ENCODE data around the gene PCDHGA1. TPM values are rescaled to one million over a fixed set of nuclear protein-coding genes. Genes with fewer than 3 reads are reported as not detected.
A peak's percentile ranks its signal among the peaks of the same experiment; 100 is the strongest.
"Not testable (repeated sequence)": the region's sequence is repeated elsewhere in the genome, so short reads cannot be mapped to it uniquely, and the experiment has no call there.

The PCDHGA1 gene
- total RNA-seq, 4 donors from 2014 or later = 0.65 to 0.97 (median 0.71) TPM

DNA sequence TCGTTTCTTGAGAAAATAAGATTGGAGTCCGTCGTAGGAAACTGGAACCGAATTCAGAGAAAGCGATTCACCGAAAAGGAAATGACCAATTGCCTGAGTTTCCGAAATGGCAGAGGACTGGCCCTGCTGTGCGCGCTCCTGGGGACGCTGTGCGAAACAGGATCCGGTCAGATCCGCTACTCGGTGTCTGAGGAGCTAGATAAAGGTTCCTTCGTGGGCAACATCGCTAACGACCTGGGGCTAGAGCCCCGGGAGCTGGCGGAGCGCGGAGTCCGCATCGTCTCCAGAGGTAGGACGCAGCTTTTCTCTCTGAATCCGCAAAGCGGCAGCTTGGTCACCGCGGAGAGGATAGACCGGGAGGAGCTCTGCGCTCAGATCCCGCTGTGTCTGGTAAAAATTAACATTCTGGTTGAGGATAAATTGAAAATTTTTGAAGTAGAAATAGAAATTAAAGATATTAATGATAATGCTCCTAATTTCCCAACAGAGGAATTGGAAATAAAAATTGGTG, 13.7 kb downstream of the PCDHGA1 start:
- peak; percentile 36 to 60 for ATAC-seq
- in situ Hi-C loops (cut with MboI; ENCODE audit: low sequenced_read_pairs in 4 of 4) = loop anchor here in 1 of 4 donors (10.0 kb wide), 1 partner anchor 221 kb away; no protein-coding TSS in a partner anchor
- H3K4me3 ChIP-seq = peak overlapping the region; percentile 34 to 57 (median 44)

GRCh38 chr5:141345327-141345726, 15.0 kb downstream of the PCDHGA1 start:
- intact Hi-C loops (cut with DNase I; ENCODE audit: low total_unique reads) (no loop called here), in situ Hi-C loops (cut with MboI; ENCODE audit: low sequenced_read_pairs in 4 of 4) (loop anchor here in 1 of 4 donors (10.0 kb wide), 1 partner anchor 219 kb away; no protein-coding TSS in a partner anchor)
- H3K27me3 ChIP-seq = peaks cover 8 to 9% (median 8%) of the 10 kb centered on the region in 3 donors
- peaks cover 0 to 9% (median 0%) of the 10 kb centered on the region in 3 donors for H3K9me3 ChIP-seq
- no peaks in the 10 kb centered on the region for H3K4me1 ChIP-seq
- H3K27ac ChIP-seq = no peak overlapping the region
- ATAC-seq (no peak), DNase-seq (no peak)
- TF ChIP-seq, protein P1, sequence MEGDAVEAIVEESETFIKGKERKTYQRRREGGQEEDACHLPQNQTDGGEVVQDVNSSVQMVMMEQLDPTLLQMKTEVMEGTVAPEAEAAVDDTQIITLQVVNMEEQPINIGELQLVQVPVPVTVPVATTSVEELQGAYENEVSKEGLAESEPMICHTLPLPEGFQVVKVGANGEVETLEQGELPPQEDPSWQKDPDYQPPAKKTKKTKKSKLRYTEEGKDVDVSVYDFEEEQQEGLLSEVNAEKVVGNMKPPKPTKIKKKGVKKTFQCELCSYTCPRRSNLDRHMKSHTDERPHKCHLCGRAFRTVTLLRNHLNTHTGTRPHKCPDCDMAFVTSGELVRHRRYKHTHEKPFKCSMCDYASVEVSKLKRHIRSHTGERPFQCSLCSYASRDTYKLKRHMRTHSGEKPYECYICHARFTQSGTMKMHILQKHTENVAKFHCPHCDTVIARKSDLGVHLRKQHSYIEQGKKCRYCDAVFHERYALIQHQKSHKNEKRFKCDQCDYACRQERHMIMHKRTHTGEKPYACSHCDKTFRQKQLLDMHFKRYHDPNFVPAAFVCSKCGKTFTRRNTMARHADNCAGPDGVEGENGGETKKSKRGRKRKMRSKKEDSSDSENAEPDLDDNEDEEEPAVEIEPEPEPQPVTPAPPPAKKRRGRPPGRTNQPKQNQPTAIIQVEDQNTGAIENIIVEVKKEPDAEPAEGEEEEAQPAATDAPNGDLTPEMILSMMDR (IDR thresholded peaks at IDR 0.05 in 4 of 5, conservative IDR thresholded peaks at IDR 0.05 in 1 of 5) = no peak
- no peak for TF ChIP-seq POLR2A (IDR thresholded peaks at IDR 0.05)
- H3K36me3 ChIP-seq = no peaks in the 10 kb centered on the region
- peak overlapping the region in 1 of 4 donors; percentile 43 for H3K4me3 ChIP-seq

More for the DNA sequence above, 13.7 kb downstream of the PCDHGA1 start:
- peaks cover 4 to 13% (median 8%) of the 10 kb centered on the region in 3 donors for H3K27me3 ChIP-seq
- TF ChIP-seq, protein P1 (IDR thresholded peaks at IDR 0.05 in 4 of 5, conservative IDR thresholded peaks at IDR 0.05 in 1 of 5) = no peak
- no peak for TF ChIP-seq POLR2A (IDR thresholded peaks at IDR 0.05)
- peak overlapping the region; percentile 56 to 73 (median 63) for H3K27ac ChIP-seq
- no peaks in the 10 kb centered on the region for H3K4me1 ChIP-seq
- intact Hi-C loops (cut with DNase I; ENCODE audit: low total_unique reads) = no loop called here
- DNase-seq = no peak
- peaks cover 0 to 21% (median 0%) of the 10 kb centered on the region in 3 donors for H3K9me3 ChIP-seq
- no peaks in the 10 kb centered on the region for H3K36me3 ChIP-seq

- in situ Hi-C loops (cut with MboI; ENCODE audit: low sequenced_read_pairs in 4 of 4) = loop anchor here in 1 of 4 donors (10.0 kb wide), 1 partner anchor 219 kb away; no protein-coding TSS in a partner anchor
Measured at GRCh38 chr5:141346017-141346416, 15.7 kb downstream of the PCDHGA1 start.

DNA sequence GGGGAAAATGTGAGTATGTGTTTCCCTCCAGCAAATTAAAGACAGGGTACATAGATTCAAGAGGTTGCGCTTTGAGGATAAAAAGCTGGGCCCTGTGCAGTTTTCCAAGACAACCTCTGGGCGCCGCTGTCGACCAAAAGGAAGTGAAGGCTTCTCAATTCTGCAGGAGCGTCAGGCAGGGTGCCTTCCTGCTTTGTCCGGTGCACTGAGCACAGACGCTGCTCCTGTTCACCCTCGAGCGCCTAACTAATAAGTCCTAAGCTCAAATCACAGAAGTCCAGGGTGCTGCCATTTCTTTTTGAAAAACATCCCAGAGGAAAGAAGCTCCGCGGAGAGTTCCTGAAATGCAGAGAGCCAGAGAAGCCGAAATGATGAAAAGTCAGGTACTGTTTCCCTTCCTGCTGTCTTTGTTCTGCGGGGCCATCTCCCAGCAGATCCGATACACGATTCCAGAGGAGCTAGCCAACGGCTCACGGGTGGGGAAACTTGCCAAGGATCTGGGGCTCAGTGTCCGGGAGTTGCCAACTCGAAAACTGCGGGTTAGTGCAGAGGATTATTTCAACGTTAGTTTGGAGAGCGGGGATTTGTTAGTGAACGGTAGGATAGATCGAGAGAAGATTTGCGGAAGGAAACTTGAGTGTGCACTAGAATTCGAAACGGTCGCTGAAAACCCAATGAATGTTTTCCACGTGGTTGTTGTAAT, 19.8 kb downstream of the PCDHGA1 start, which contains the start of gene PCDHGB1:
PCDHGB1 (plus strand) TSS at position 183 of the 703 bp plus-strand sequence; CDS start at position 345, 162 bp downstream.
- ATAC-seq (peak; percentile 42 to 87), DNase-seq (peak in 1 of 2 donors; percentile 42)
- Histone ChIP-seq H3K4me3 (peak within 1 kb of the TSS; percentile 14 to 31 (median 27)), H3K36me3 (no peaks in the 10 kb centered on the region), H3K27me3 (peaks cover 0 to 26% (median 9%) of the 10 kb centered on the region in 3 donors), H3K9me3 (peaks cover 0 to 3% (median 3%) of the 10 kb centered on the region in 3 donors), H3K4me1 (no peaks in the 10 kb centered on the region), H3K27ac (peak within 1 kb of the TSS in 1 of 4 donors; percentile 29)
- intact Hi-C loops (cut with DNase I; ENCODE audit: low total_unique reads) = no loop called here
- no peak for TF ChIP-seq POLR2A (IDR thresholded peaks at IDR 0.05)
- TF ChIP-seq, protein P1 (IDR thresholded peaks at IDR 0.05 in 4 of 5, conservative IDR thresholded peaks at IDR 0.05 in 1 of 5) = peak in 4 of 5 experiments; percentile 18 to 53 (median 38)
- in situ Hi-C loops (cut with MboI; ENCODE audit: low sequenced_read_pairs in 4 of 4) = loop anchor here in 1 of 4 donors (10.0 kb wide), 1 partner anchor 215 kb away; no protein-coding TSS in a partner anchor

More at GRCh38 chr5:141346017-141346416, 15.7 kb downstream of the PCDHGA1 start:
- DNase-seq; H3K4me3 ChIP-seq; intact Hi-C loops (cut with DNase I; ENCODE audit: low total_unique reads); H3K36me3 ChIP-seq; H3K27me3 ChIP-seq; H3K9me3 ChIP-seq; H3K4me1 ChIP-seq; H3K27ac ChIP-seq; ATAC-seq: not testable (repeated sequence)

- H3K4me3 ChIP-seq = no peak overlapping the region
- H3K27me3 ChIP-seq = peaks cover 0 to 28% (median 9%) of the 10 kb centered on the region in 3 donors
- no peaks in the 10 kb centered on the region for H3K4me1 ChIP-seq
- intact Hi-C loops (cut with DNase I; ENCODE audit: low total_unique reads) = no loop called here
- TF ChIP-seq, protein P1 (IDR thresholded peaks at IDR 0.05 in 4 of 5, conservative IDR thresholded peaks at IDR 0.05 in 1 of 5) = no peak
- TF ChIP-seq POLR2A (IDR thresholded peaks at IDR 0.05) = no peak
- H3K36me3 ChIP-seq = no peaks in the 10 kb centered on the region
- in situ Hi-C loops (cut with MboI; ENCODE audit: low sequenced_read_pairs in 4 of 4) = no loop called here
- ATAC-seq (no peak), DNase-seq (no peak)
- peaks cover 0 to 7% (median 3%) of the 10 kb centered on the region in 3 donors for H3K9me3 ChIP-seq
- H3K27ac ChIP-seq = no peak overlapping the region
Measured at GRCh38 chr5:141351591-141351990, 21.3 kb downstream of the PCDHGA1 start.
